Body of pancreas (tissue), 4 donors: ENCODE results near the gene BAZ1A. TPM values are rescaled to one million over a fixed set of nuclear protein-coding genes. Genes with fewer than 3 reads are reported as not detected.

Experiments used
- ATAC-seq: fragments of 150-250 bp; one replicate; pipeline ENCODE4 v1.9.1; 2016
- DNase-seq, 4 donors: peaks; one replicate each; pipeline ENCODE4 v3.0.0-alpha.2; 2019
- H3K27ac ChIP-seq, 4 donors: fragments of 200-600 bp; sonication (generic); 1 replicate in 3 of 4; 2 replicates in 1 of 4; pipeline versions ENCODE4 v1.5.1 to v1.6.1; 2016 to 2019; ENCODE audit warnings: mild to moderate bottlenecking in 1 of 4, mixed read lengths in 1 of 4, moderate library complexity in 1 of 4
- H3K27me3 ChIP-seq, 2 donors: fragments of 200-600 bp; sonication (generic); one replicate each; pipeline ENCODE4 v1.6.0; 2016; ENCODE audit warnings: mild to moderate bottlenecking in 1 of 2
- H3K36me3 ChIP-seq, 2 donors: fragments of 200-600 bp; sonication (generic); replicated peaks in 1 of 2; 2 replicates each; pipeline ENCODE4 v1.5.1; 2016; ENCODE audit warnings: low read depth in 2 of 2; ENCODE audit not compliant: insufficient read depth in 1 of 2
- H3K4me1 ChIP-seq: fragments of 200-600 bp; sonication (generic); one replicate; pipeline ENCODE4 v1.6.0; 2016
- H3K4me3 ChIP-seq, 2 donors: fragments of 200-600 bp; sonication (generic); 1 replicate in 1 of 2; 2 replicates in 1 of 2; pipeline ENCODE4 v1.5.1; 2016 to 2019
- H3K9me3 ChIP-seq, 3 donors: fragments of 200-600 bp; sonication (generic); 1 replicate in 2 of 3; 2 replicates in 1 of 3; pipeline ENCODE4 v1.5.1; 2016
- POLR2A ChIP-seq, 3 donors: fragments of 450-650 bp; IDR thresholded peaks; one replicate each; pipeline ENCODE4 v1.6.1; 2016; ENCODE audit warnings: antibody characterized with exemption in 3 of 3, mild to moderate bottlenecking in 2 of 3
- WGBS, 2 donors: methylation state at CpG; one replicate each; pipeline ENCODE4 v1.1.5; 2017; 5-methylcytosine and 5-hydroxymethylcytosine counted together
- intact Hi-C: fragments of 100-400 bp; cut with DNase I; formaldehyde crosslinking; loops from one replicate; pipeline ENCODE4 v1.15.1; 2023
- total RNA-seq, 2 donors: library from RNA; depleted of rRNA; stranded (reverse); fragments of >200 nt; gene quantifications; one replicate each; pipeline ENCODE4 v1.1.0, GENCODE V29; 2016
- TF ChIP-seq, protein P1 (sequence below), 7 experiments: fragments of 450-650 bp in 4 of 7; fragments of 200-600 bp in 3 of 7; sonication (generic) in 3 of 7; IDR thresholded peaks; one replicate each; pipeline ENCODE4 v1.5.1; 2016 to 2019; ENCODE audit warnings: antibody characterized with exemption in 7 of 7

BAZ1A gene
- total RNA-seq, 2 donors from 2014 or later: 10.5 to 18.2 TPM

DNA sequence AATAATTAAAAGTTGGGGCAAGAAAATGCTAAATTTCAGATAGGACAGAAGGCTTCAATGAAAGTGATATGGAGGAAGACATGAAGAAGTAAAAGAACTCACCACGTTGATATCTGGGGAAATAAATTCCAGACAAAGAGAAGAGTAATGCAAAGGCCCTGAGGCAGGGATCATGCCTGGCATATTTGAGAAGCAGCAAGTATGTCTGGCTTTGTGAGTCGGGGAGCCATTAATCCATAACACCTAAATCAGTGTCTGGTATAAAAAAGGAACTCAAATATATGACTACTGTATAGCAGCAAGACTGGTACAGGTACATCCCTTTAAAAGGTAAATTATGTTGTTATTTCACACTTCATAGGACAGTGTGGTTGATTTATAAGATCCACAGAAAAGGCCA is 16.4 kb downstream of the BAZ1A start:
- WGBS, 2 donors: 86 to 93% methylated on average over 2 of the region's 2 CpGs
- TF ChIP-seq, protein P1, sequence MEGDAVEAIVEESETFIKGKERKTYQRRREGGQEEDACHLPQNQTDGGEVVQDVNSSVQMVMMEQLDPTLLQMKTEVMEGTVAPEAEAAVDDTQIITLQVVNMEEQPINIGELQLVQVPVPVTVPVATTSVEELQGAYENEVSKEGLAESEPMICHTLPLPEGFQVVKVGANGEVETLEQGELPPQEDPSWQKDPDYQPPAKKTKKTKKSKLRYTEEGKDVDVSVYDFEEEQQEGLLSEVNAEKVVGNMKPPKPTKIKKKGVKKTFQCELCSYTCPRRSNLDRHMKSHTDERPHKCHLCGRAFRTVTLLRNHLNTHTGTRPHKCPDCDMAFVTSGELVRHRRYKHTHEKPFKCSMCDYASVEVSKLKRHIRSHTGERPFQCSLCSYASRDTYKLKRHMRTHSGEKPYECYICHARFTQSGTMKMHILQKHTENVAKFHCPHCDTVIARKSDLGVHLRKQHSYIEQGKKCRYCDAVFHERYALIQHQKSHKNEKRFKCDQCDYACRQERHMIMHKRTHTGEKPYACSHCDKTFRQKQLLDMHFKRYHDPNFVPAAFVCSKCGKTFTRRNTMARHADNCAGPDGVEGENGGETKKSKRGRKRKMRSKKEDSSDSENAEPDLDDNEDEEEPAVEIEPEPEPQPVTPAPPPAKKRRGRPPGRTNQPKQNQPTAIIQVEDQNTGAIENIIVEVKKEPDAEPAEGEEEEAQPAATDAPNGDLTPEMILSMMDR (IDR thresholded peaks at IDR 0.05): no peak
- TF ChIP-seq POLR2A (IDR thresholded peaks at IDR 0.05): no peak
- Histone ChIP-seq H3K9me3 (no peaks in the 10 kb centered on the region), H3K4me1 (no peaks in the 10 kb centered on the region), H3K36me3 (no peaks in the 10 kb centered on the region), H3K27ac (no peak overlapping the region), H3K27me3 (no peaks in the 10 kb centered on the region), H3K4me3 (no peak overlapping the region)
- ATAC-seq: no peak
- intact Hi-C loops: no loop called here
- no peak for DNase-seq

DNA sequence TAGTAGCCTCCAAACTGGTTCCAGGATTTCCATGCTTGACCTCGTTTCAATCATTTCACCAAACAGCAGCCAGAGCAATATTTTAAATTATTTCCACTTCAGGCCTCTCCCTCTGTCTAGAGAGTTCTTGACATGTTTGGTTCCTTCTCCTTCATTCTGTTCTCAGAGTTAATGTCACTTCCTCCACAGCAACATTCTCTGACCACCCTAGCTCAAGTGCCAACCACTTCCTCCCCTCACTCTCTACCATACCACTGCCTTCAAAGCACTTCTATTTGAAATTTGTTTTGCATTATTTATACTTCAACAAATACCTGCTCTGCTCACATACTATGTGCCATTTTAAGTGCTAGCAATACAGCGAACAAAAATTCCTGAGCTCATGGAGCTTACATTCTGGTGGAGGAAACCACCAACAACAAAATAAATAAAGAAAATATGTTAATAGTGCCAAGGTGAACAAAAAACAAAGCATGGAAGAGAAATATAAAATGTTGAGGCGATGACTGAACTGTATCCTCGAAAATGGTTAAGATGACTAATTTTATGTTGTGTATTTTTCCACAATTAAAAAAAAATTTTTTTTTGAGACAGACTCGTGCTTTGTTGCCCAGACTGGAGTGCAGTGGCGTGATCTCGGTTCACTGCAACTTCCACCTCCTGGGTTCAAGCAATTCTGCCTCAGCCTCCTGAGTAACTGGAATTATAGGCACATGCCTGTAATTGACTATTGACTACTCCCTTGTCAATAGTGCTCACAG is 17.3 kb downstream of the BAZ1A start:
- 96 to 97% methylated on average over 6 of the region's 7 CpGs for WGBS, 2 donors
- Histone ChIP-seq H3K9me3 (no peaks in the 10 kb centered on the region), H3K4me1 (no peaks in the 10 kb centered on the region), H3K27ac (no peak overlapping the region), H3K36me3 (peaks cover 0 to 2% of the 10 kb centered on the region in 2 donors), H3K4me3 (no peak overlapping the region), H3K27me3 (no peaks in the 10 kb centered on the region)
- DNase-seq: no peak
- intact Hi-C loops: no loop called here
- TF ChIP-seq, protein P1 (IDR thresholded peaks at IDR 0.05): no peak
- no peak for TF ChIP-seq POLR2A (IDR thresholded peaks at IDR 0.05)
- ATAC-seq: no peak

DNA sequence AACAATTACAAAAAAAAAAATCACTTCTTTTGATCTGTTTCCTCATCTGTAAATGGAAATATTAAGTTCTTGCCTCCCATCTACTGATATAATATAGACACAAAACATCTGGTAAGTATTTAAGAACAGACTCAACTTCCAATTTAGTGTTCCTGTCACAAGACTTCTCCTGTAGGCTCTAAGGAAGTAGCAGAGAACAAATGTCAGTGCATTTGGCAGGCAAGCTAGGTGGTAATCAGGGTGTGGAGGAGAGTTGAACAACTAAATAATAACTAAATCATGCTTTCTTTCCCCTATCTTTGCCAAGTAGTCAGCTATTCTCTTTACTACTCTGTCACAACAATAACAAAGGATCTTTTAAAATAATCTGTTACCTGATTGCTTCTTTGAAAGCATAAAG is 22.1 kb downstream of the BAZ1A start:
- ATAC-seq (no peak), DNase-seq (no peak)
- Histone ChIP-seq H3K27me3 (no peaks in the 10 kb centered on the region), H3K4me1 (no peaks in the 10 kb centered on the region), H3K27ac (no peak overlapping the region), H3K36me3 (peaks cover 0 to 2% of the 10 kb centered on the region in 2 donors), H3K4me3 (no peak overlapping the region), H3K9me3 (no peaks in the 10 kb centered on the region)
- intact Hi-C loops: no loop called here
- TF ChIP-seq POLR2A (IDR thresholded peaks at IDR 0.05): no peak
- TF ChIP-seq, protein P1 (IDR thresholded peaks at IDR 0.05): no peak

DNA sequence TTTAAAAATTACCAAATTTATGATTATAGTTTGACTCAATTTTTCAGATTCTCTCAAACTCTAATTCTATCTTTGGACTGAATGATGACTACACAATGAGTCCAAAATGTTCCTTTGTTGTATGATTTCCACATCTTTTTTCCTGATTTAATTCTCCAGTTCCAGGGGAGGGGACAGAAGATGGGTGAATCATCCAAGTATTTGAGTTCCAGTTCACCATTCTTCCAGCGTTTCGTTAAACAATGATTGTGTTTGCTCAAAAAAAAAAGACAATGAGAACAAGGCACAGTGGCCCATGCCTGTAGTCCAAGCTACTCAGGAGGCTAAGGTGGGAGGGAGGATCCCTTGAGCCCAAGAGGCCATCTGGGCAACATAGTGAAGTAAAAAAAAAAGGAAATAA is 23.8 kb downstream of the BAZ1A start:
- 72 to 95% methylated on average over 2 of the region's 2 CpGs for WGBS, 2 donors
- intact Hi-C loops: no loop called here
- ATAC-seq: no peak
- Histone ChIP-seq H3K9me3 (no peaks in the 10 kb centered on the region), H3K36me3 (peaks cover 0 to 2% of the 10 kb centered on the region in 2 donors), H3K4me3 (no peak overlapping the region), H3K4me1 (no peaks in the 10 kb centered on the region), H3K27ac (no peak overlapping the region), H3K27me3 (no peaks in the 10 kb centered on the region)
- DNase-seq: no peak
- no peak for TF ChIP-seq POLR2A (IDR thresholded peaks at IDR 0.05)
- TF ChIP-seq, protein P1 (IDR thresholded peaks at IDR 0.05): no peak

DNA sequence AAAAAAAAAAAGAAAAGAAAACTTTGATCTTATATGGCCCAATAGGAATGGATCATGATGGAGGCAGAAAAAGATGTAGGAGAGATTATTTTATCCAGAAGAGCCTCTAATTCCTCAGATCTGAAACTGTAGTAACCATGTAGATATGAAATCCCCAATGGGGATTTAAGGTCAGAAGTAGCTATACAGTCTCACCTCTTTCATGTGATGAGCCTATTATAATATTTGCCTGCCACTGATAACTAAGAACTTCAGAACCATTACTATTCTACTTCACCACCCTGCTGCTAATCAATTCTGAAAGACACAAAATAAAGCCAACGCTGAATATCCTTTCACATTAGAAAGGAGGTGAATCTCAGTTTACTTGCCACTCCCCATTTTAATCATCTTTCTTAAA is 29.3 kb downstream of the BAZ1A start:
- Histone ChIP-seq H3K4me1 (no peaks in the 10 kb centered on the region), H3K27me3 (no peaks in the 10 kb centered on the region), H3K9me3 (no peaks in the 10 kb centered on the region), H3K36me3 (no peaks in the 10 kb centered on the region), H3K27ac (no peak overlapping the region), H3K4me3 (no peak overlapping the region)
- TF ChIP-seq, protein P1 (IDR thresholded peaks at IDR 0.05): no peak
- no peak for TF ChIP-seq POLR2A (IDR thresholded peaks at IDR 0.05)
- no peak for ATAC-seq
- WGBS, 2 donors: 94 to 100% methylated on average over 1 of the region's 1 CpG
- no peak for DNase-seq
- intact Hi-C loops: no loop called here
